CD4-positive, alpha-beta T cell treated with Interleukin-21 for 1 hour (primary cell): ENCODE results near the gene AP5S1.

Experiments used
- DNase-seq: peaks from one replicate; pipeline ENCODE4 v3.0.0-alpha.2; 2020

Gene AP5S1

DNA sequence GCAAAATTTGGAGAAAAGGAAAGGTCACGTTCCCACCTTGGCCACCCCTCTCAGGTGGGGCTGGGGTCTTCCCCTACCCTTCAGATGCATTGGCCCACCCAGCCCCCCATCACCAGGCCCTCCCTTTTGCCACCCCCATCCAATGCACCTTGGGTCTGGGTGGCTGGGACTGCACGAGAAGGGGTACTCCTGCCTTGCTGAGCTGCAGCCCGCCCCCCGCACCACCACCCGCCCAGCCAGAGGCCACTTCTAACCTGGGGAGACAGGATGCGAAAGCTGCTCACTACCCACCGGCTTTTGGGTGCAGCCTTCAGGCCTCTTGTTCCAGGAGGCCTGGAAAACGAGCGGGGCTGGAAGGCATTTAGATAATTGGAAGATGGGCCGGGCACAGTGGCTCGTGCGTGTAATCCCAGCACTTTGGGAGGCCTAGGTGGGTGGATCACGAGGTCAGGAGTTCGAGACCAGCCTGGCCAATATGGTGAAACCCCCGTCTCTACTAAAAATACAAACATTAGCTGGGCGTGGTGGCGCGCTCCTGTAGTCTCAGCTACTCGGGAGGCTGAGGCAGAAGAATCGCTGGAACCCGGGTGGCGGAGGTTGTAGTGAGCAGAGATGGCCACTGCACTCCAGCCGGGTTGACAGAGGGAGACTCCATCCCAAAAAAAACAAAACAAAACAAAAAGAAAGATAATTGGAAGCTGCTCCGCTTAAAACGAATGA lies 25.5 kb upstream of the AP5S1 start:
- DNase-seq = no peak

DNA sequence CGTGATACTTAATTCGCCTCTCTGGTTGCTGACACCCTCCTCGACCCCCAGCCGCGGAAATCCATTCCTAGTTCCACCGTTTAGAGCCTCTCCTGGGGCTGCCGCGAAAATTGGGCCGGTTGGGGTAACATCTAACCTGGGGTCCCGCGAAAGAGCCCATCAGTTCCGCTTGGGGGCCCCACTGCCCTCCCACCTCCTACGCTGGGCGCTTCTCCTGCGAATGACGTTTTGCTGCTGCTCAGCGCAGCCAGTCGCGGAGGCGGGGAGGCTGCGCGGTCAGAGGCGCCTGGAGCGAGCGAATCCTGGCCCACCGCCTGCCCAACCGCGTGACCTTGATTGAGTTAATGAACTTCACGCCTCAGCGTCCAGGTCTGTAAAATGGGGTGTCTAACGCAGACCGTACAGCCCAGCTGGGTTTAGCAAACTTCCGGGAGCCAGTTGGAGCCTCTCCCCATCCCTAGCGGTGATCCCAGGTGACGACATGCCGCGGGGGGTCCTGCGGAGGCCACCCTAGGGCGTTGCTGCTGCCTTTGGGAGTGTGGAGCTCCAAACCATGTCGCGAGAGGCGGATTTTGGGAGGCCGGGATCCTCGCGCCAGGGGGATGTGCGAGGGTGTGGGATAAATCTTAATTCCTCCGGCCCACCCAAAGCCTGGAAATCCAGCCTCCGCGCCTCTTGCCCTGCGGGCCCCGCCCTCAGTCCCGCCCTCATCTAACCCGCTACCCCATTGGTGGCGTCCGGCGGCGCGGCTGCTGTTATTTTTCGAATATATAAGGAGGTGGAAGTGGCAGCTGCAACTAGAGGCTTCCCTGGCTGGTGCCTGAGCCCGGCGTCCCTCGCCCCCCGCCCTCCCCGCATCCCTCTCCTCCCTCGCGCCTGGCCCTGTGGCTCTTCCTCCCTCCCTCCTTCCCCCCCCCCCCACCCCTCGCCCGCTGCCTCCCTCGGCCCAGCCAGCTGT lies 24.6 kb upstream of the AP5S1 start, which contains the start of gene CDC25B:
CDC25B (plus strand) TSS at position 800 of the 958 bp plus-strand sequence. CDS start 222 bp downstream, outside the sequence.
- DNase-seq = peak; percentile 91

DNA sequence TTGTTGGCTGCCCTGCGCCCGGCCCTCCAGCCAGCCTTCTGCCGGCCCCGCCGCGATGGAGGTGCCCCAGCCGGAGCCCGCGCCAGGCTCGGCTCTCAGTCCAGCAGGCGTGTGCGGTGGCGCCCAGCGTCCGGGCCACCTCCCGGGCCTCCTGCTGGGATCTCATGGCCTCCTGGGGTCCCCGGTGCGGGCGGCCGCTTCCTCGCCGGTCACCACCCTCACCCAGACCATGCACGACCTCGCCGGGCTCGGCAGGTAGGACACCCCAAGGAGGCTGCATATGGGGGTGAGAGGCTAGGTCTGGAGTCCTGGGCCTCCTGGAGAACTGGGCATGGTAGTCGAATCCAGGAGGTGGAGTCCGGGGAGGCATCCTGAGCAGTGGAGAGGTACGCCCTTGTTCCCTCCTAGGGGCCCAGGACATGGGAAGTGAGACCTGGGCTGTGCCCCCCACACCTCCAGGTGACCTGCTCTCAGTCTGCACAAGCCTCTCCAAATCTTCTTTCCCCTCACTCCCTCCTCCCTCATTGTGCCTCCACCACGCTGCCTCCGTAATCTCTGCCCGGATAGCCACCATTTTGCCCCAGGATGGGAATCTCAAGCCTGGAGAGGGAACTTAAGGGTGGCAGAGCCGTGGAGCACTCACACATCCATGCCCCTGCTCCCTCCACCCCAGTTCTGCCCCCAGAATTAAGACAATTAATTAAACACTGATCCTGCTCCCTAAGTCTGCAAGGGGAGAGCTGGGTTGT lies 23.7 kb upstream of the AP5S1 start:
- no peak for DNase-seq

DNA sequence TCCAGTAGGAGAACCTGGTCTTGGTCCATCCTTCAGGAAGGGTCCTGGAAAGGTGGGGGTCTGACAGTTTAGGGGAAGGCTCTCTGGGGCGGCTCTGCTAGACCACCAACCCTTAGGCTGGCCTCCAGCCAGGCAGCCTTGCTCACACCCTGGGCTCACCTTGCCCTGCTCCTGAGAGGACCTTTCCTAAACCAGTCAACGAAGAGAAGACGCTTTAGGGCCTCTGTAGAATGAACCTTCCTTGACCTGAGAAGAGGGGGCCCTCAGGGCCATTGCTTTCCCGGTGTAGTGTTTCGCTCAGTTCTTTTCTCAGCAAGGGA lies 23.2 kb upstream of the AP5S1 start:
- DNase-seq = no peak

DNA sequence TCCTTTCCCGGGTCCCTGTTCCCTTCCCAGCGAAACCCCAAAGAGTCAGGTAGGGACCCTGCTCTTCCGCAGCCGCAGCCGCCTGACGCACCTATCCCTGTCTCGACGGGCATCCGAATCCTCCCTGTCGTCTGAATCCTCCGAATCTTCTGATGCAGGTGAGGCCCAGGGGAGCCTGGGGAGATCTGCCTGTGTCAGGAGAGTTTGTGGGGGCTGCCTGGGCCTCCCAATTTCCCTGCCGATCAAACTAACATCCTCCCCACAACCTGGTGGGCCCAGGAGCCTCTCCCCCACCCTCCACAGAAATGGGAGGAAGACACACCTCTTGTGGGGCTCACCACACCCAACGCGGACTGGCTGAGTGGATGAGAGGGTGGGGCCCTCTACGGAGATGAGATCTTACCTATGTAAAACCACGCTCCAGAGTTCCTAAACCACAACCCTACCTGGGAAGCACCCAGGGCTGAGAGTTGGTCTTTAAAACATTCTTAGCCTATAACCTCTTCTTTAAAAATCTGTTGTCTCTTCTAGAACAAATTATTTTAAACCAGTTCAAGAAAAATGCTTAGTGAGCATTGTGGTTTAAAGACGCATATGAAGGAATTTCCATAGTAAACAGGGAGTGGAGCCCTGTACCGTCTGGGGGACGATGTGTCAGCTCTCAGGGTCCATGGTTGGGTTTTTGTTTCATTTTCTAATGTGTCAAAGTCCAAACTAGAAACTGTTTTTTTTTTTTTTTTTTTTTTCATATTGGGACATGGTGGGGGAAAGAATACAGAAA lies 22.6 kb upstream of the AP5S1 start:
- peak; percentile 63 for DNase-seq

DNA sequence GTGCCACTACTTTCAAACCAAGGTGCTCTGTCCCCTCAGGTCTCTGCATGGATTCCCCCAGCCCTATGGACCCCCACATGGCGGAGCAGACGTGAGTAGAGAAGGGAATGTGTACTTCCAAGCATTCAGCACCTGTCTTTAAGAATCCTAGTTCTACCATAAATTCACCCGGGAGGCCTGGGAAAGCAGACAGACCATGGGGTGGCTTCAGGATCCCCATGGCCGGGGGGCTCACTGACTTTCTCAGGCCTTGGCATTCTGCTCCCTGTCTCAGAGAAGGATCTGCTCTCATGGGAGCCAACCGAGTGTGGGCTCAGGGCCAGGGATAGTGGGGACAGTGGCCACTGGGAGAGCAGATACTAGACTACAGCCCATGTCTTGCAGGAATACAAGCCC lies 22.0 kb upstream of the AP5S1 start:
- DNase-seq = no peak

DNA sequence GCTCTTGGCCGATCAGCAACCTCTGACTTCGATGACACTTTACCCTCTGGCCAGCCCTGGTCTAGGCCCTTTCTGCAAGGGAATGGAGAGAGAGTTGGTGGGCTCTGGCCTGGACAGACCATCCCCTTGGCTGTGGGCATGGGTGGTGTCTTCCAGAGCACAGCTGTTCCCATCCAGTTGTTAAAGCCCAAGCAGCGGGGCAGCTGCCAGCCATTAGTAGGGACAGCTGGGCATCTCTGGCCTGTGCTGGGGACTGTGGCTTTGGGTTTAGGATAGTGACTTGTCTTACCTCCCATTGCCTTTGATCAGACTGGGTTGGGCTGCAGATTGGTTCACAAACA lies 21.5 kb upstream of the AP5S1 start:
- no peak for DNase-seq

DNA sequence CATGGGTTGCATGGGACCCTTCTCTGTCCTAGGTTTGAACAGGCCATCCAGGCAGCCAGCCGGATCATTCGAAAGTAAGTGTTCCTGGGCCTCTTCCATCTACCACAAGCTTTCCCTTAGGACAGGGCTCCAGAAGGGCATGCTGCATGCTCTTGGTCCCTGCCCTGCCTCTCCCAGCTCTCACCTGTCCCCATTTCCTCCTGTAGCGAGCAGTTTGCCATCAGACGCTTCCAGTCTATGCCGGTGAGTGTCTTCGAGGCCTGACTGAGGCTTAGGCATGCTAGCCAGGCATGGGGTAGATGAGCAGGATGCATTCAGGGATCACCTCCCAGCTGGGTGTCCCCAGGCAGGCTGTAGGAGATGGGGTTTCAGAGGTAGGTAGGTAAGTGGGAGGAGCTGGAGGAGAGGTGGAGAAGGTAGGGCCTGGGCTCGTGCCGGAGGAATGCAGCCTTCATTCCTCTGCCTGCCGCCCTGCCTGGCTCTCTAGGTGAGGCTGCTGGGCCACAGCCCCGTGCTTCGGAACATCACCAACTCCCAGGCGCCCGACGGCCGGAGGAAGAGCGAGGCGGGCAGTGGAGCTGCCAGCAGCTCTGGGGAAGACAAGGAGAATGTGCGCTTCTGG lies 20.0 kb upstream of the AP5S1 start:
- DNase-seq = no peak

DNA sequence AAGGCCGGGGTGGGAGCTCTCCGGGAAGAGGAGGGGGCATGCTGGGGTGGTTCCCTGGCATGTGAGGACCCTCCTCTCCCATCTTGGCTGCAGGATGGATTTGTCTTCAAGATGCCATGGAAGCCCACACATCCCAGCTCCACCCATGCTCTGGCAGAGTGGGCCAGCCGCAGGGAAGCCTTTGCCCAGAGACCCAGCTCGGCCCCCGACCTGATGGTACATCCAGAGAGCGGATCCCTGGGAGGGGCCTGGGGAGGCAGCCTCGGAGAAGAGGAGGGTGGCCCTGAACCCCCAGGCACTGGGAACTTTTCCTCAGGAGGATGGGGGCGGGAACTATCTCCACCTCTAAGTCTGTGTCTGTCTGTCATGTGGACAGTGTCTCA lies 19.5 kb upstream of the AP5S1 start:
- DNase-seq = no peak

DNA sequence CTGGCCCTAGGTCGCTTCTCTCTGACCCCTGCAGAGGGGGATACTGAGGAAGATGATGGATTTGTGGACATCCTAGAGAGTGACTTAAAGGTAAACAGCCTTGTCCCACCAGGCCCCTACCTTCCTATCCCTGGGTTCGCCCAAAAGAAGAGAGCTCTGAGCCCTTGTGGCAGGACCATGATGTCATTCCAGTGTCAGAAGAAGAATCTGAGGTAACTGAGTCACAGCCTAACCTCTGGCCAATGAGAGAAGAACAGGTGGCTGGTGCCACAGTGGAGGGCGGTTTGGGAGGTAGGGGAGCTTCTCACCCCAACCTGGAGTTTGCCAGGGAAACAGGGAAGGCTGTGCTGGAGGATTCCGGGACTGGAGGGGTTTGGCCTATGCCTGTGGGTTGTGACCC lies 19.0 kb upstream of the AP5S1 start:
- no peak for DNase-seq

DNA sequence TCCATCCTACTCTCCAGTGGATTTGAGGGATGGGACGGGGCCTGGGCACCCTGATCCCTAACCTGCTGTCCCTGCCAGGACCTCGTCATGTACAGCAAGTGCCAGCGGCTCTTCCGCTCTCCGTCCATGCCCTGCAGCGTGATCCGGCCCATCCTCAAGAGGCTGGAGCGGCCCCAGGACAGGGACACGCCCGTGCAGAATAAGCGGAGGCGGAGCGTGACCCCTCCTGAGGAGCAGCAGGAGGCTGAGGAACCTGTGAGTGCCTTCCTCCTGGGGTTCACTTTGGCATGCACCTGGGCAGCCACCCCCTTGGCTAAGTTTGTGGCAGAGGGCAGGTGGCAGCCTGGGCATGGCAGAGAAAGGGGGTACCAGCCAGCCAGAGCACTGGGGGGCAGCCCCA lies 18.5 kb upstream of the AP5S1 start:
- no peak for DNase-seq

DNA sequence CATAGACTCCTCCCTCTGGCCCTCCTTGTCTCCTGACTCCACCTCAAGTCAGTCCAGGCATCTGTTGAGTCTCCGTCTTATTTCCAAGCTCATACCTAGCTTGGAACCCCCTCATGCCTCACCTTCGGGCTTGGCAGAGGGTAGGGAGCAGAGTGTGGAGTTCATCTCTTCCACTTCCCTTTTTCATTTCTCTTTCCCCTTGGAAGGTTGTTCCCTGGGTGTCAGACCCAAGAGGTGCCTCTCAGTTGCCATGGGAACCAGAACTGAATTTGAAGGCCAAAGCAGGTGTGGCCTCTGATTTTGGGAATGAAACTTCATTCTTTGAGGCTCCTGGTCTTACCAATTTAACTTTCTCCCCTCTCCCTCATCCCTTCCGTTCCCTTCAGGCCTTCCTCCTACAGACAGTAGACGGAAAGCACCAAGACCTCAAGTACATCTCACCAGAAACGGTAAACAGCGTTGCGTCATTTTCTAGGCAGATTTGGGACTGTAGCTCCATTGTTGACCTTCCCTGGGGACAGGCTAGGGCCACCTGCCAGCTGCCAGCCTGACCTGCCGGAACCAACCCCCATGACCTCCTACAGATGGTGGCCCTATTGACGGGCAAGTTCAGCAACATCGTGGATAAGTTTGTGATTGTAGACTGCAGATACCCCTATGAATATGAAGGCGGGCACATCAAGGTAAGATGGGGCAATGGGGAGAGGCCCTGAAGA lies 17.7 kb upstream of the AP5S1 start:
- DNase-seq = no peak

DNA sequence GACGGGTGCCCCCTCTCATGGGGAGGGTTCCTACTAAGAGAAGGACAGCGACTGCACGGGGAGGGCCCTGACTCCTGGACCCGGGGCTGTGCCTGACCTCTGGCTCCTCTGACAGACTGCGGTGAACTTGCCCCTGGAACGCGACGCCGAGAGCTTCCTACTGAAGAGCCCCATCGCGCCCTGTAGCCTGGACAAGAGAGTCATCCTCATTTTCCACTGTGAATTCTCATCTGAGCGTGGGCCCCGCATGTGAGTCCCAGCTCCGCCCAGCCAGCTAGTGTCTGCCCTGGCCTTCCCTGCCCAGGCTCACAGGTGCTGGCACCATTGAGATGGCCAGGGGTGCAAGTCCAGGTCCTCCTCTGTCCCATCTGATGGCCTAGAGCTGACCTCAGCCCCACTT lies 17.1 kb upstream of the AP5S1 start:
- DNase-seq = no peak

DNA sequence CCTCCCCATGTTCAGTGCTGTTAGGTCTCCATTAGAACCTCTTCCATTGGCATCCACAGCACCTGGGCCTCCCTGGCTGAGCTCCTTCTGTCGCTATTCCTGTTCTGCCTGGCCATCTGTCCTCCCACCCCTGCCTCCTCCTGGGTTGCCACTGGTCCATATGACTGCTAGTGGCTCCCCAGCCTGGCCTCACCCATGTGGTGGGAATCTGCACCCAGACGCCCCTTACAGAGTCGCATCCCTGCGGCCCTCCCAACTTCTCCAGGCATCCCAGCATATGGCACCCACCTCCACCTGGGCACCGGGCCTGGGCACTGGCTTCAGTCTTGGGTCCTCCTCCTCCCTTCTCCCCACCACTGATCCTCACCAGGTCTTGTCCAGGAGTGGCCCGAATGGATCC lies 16.5 kb upstream of the AP5S1 start:
- DNase-seq = no peak

DNA sequence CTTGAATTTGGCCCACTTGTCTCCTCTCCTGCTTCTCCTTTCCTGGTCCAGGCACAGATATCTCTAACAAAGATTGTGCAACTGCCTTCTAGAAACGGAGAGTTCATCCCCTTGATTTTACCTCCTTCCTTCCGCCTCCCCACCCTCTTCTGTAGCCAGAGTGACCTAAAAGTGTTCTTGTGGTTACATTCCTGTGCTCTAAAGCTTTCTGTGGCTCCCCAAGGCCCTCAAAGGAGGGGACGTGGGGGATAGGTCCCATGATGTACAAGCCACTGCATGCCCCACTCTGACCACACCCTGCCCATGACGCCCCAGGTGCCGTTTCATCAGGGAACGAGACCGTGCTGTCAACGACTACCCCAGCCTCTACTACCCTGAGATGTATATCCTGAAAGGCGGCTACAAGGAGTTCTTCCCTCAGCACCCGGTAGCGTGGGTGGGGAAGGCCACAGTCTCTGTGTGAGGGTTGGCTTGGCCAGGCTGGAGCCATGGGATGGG lies 16.0 kb upstream of the AP5S1 start:
- no peak for DNase-seq

DNA sequence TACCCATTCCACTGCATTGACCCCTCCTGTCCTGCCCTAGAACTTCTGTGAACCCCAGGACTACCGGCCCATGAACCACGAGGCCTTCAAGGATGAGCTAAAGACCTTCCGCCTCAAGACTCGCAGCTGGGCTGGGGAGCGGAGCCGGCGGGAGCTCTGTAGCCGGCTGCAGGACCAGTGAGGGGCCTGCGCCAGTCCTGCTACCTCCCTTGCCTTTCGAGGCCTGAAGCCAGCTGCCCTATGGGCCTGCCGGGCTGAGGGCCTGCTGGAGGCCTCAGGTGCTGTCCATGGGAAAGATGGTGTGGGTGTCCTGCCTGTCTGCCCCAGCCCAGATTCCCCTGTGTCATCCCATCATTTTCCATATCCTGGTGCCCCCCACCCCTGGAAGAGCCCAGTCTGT lies 15.6 kb upstream of the AP5S1 start:
- DNase-seq = no peak

DNA sequence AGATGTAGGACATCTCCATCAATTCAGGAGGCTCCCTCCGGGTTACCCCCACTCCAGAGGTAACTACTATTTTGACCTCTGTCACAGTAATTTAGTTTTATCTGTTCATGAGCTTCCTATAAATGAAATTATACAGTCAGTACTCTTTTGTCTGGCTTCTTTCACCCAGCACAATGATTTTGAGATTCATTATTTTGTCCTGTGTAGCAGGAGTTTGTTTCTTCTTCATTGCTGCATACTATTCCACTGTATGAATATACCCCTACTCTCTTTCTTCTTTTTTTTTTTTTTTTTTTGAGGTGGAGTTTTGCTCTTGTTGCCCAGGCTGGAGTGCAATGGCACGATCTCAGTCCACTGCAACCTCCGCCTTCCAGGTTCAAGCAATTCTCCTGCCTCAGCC lies 11.8 kb upstream of the AP5S1 start:
- no peak for DNase-seq

DNA sequence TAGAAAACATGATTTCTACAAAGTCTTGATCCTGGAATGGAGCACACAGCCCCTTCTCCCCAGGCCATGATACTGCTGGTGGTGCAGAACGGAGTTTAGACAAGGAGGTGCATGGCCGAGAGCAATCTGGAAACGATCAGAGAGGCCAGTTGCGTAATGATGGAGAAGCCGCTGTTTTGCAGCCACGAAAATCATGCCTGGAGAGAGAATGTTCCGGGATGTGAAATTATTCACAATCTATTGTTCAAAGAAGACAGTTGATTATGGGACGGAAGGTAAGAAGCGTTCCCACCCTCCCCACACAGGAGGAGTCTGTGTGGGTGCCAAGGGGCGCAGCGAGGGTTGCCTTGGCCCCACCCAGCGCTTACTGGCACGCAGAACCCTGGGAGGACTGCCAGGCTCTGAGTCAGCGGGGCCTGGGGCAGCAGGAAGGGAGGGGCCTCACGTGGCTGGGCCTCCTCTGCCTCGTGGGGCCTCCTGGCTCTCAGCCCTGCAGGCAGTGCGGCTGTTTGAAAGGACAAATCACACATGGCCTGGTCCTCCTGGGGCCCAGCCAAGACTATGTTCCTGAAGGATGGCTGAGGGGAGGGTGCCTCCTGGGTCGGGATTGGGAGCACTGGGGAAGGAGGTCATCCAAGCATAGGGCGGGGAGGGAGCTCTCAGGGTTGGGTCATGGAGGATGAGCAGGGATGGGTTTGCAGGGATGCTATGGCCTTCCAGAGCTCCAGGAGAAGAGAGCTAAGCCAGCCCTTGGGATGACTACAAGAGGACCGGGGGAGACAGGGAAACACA lies 8.7 kb upstream of the AP5S1 start:
- peak; percentile 91 for DNase-seq

DNA sequence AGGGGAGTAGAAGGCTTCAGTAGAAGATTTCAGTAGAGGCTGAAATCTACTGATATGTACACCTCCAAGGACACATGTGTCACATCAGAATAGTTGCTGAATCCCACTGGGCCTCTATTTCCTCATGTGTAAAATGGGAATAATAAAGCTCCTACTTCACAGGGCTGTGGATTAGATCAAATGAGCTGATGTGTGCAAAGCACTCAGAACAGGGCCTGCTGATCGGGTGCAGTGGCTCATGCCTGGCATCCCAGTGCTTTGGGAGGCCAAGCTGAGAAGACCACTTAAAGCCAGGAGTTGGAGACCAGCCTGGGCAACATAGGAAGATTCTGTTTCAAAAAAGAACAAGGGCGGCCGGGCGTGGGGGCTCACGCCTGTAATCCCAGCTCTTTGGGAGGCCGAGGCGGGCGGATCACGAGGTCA lies 8.1 kb upstream of the AP5S1 start:
- no peak for DNase-seq

DNA sequence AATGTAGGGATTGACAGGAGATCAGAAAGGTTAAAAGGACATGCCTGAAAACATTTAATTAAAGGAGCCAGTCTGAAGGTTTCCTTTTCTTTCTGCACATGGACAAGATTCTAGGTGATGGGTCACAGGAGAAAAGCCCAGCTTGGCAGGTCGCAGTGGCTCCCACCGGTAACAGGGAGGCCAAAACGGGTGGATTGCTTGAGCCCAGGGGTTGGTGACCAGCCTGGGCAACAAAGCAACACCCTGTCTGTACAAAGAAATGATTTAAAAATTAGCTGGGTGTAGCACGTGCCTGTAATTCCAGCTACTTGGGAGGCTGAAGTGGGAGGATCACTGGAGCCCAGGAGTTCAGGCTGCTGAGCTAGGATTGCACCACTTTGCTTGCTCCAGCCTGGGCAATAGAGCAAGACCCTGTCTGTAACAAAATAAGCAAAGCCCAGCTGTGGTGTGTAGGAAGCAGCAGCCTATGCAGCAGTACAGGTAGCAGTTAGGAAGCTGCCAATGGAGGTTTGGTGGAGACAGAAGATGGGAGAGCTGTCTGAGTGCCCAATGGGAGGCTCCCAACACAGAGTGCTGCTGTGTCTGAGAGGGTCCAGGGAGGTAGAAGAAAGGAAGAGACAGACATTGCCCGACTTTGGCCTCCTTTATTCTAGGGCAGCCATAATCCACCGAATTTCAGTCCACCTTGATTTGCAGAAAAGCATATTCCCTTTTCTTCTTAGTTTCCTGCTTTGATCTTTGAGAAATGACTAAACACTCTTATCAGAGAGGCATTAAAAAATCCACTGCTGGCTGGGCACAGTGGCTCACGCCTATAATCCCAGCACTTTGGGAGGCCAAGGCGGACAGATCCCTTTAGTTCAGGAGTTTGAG lies 7.1 kb upstream of the AP5S1 start:
- DNase-seq = no peak
